ENCODE data around the gene TMOD2. TPM values are rescaled to one million over a fixed set of nuclear protein-coding genes. Genes with fewer than 3 reads are reported as not detected.

TMOD2 gene
- total and polyA plus RNA-seq, 2 donors from 2014 or later, result 2.5 to 9.3 TPM

DNA sequence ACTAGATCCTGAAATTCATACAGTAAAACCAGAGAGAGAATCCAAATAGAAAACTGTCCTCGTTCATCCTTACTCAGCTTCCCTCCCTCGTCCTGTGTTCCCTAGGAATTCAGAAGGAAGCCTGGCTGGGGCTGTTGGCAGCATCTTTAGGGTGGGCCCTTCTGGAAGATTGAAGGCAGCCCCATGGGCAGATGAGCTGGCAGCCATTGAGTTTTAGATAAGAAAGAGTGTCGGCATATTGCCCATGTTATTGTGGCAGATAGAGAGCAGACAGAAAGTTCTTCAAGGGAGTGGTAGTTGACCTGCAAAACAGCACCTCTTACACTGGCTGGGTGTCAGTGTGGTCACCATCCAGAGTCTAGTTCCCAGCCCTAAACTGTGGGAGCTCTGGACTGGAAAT lies 23.5 kb downstream of the TMOD2 start:
- no peak for DNase-seq
- Histone ChIP-seq H3K4me3 (ENCODE audit: low read length in 3 of 3) (no peak overlapping the region), H3K27ac (ENCODE audit: low read depth in 2 of 2, low read length in 2 of 2) (no peak overlapping the region), H3K4me1 (ENCODE audit: control insufficient read depth in 2 of 3, insufficient read depth in 2 of 3, low read depth in 1 of 3, low read length in 3 of 3) (no peaks in the 10 kb centered on the region), H3K9me3 (ENCODE audit: control insufficient read depth in 2 of 3, insufficient read depth in 1 of 3, low read length in 3 of 3) (no peaks in the 10 kb centered on the region), H3K27me3 (ENCODE audit: control insufficient read depth, insufficient read depth, low read length) (no peaks in the 10 kb centered on the region), H3K9ac (ENCODE audit: low read length in 3 of 3) (no peak overlapping the region), H3K36me3 (ENCODE audit: control insufficient read depth in 2 of 3, insufficient read depth in 3 of 3, low read length in 3 of 3) (no peaks in the 10 kb centered on the region)
- no peak for FAIRE-seq
- TF ChIP-seq, protein P1, sequence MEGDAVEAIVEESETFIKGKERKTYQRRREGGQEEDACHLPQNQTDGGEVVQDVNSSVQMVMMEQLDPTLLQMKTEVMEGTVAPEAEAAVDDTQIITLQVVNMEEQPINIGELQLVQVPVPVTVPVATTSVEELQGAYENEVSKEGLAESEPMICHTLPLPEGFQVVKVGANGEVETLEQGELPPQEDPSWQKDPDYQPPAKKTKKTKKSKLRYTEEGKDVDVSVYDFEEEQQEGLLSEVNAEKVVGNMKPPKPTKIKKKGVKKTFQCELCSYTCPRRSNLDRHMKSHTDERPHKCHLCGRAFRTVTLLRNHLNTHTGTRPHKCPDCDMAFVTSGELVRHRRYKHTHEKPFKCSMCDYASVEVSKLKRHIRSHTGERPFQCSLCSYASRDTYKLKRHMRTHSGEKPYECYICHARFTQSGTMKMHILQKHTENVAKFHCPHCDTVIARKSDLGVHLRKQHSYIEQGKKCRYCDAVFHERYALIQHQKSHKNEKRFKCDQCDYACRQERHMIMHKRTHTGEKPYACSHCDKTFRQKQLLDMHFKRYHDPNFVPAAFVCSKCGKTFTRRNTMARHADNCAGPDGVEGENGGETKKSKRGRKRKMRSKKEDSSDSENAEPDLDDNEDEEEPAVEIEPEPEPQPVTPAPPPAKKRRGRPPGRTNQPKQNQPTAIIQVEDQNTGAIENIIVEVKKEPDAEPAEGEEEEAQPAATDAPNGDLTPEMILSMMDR (IDR thresholded peaks at IDR 0.05; ENCODE audit: borderline replicate concordance, extremely low read depth, insufficient read depth), result no peak
- intact Hi-C loops (cut with DNase I), result loop anchor here (5.0 kb wide), 1 partner anchor 123 kb away; no protein-coding TSS in a partner anchor

DNA sequence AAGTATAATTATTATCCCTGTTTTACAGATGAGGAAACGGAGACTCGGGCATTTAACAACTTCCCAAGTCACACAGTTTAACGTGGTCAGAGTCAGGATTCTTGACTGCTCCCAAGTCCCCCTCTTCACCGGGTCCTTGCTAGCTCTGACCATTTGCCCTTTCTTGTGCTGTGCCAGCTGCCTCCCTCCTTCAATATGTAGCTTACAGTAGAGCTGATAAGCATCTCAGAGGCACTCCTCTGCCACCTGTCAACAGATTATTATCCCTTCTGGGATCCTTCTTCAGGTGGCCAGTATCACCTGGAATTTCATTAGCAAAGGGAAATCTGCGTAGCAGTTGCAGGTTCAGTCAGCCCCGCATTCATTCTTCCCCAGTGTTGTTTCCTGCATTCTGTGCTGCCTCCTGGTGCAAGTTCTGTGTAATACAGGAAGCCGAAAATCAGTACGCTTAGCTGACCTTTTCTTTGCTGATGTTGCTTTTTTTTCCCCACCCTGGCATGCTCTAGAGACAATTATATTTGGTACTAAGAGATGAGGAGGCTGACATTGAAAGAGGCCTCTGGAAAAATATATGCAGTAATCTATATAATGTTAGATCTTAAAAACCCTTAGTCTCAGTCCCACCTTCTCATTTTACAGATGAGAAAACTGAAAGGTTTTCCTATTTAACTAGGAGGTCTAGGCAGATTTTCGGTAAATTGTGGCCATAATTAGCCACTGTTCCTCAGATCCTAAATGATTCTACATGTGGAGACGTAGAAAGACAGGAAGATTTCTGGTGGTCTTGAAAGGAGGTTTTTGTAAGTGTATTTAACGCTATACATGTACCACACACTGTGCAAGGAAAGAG lies 24.8 kb downstream of the TMOD2 start:
- DNase-seq, result peak in 3 of 5 donors; percentile 44 to 64 (median 58)

DNA sequence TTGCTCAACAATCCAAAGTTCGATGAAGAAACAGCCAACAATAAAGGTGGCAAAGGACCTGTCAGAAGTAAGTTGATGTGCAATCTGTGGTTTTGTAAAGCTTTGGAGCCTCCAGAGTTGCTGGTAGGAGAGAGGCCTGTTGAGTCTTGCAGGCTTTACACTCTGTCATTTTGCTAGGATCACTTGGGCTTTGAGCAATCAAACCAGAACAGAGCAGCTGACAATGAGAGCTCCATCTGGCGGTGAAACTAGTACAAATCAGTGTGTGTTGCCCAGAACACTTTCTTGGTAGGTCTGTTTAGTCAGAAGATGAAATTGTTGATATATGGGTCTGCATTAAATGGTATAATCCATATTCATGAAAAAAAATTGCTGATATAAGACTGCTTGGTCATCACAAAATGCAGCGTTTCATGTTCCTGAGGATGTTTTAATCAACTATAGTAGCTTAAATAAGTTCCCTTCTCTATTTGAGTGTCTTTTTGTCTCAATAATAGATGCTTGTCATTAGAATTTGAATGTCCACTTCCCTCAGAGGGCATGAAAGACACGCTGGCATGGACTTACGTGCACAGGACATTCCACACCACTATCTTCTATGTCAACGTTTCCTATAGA lies 25.7 kb downstream of the TMOD2 start:
- H3K27me3 ChIP-seq (ENCODE audit: control insufficient read depth, insufficient read depth, low read length), result no peaks in the 10 kb centered on the region
- no peaks in the 10 kb centered on the region for H3K36me3 ChIP-seq (ENCODE audit: control insufficient read depth in 2 of 3, insufficient read depth in 3 of 3, low read length in 3 of 3)
- intact Hi-C loops (cut with DNase I), result no loop called here
- no peak overlapping the region for H3K27ac ChIP-seq (ENCODE audit: low read depth in 2 of 2, low read length in 2 of 2)
- H3K4me3 ChIP-seq (ENCODE audit: low read length in 3 of 3), result no peak overlapping the region
- no peaks in the 10 kb centered on the region for H3K4me1 ChIP-seq (ENCODE audit: control insufficient read depth in 2 of 3, insufficient read depth in 2 of 3, low read depth in 1 of 3, low read length in 3 of 3)
- H3K9me3 ChIP-seq (ENCODE audit: control insufficient read depth in 2 of 3, insufficient read depth in 1 of 3, low read length in 3 of 3), result no peaks in the 10 kb centered on the region
- no peak overlapping the region for H3K9ac ChIP-seq (ENCODE audit: low read length in 3 of 3)
- FAIRE-seq (peak; percentile 29), DNase-seq (peak in 3 of 5 donors; percentile 69 to 91 (median 87))
- TF ChIP-seq, protein P1 (IDR thresholded peaks at IDR 0.05; ENCODE audit: borderline replicate concordance, extremely low read depth, insufficient read depth), result peak; percentile 78

More for the DNA sequence above, 24.8 kb downstream of the TMOD2 start:
- H3K9ac ChIP-seq (ENCODE audit: low read length in 3 of 3), result no peak overlapping the region
- no peak overlapping the region for H3K27ac ChIP-seq (ENCODE audit: low read depth in 2 of 2, low read length in 2 of 2)
- intact Hi-C loops (cut with DNase I), result no loop called here
- no peaks in the 10 kb centered on the region for H3K27me3 ChIP-seq (ENCODE audit: control insufficient read depth, insufficient read depth, low read length)
- FAIRE-seq, result peak; percentile 42
- no peaks in the 10 kb centered on the region for H3K4me1 ChIP-seq (ENCODE audit: control insufficient read depth in 2 of 3, insufficient read depth in 2 of 3, low read depth in 1 of 3, low read length in 3 of 3)
- no peaks in the 10 kb centered on the region for H3K36me3 ChIP-seq (ENCODE audit: control insufficient read depth in 2 of 3, insufficient read depth in 3 of 3, low read length in 3 of 3)
- no peaks in the 10 kb centered on the region for H3K9me3 ChIP-seq (ENCODE audit: control insufficient read depth in 2 of 3, insufficient read depth in 1 of 3, low read length in 3 of 3)
- TF ChIP-seq, protein P1 (IDR thresholded peaks at IDR 0.05; ENCODE audit: borderline replicate concordance, extremely low read depth, insufficient read depth), result peak; percentile 96
- no peak overlapping the region for H3K4me3 ChIP-seq (ENCODE audit: low read length in 3 of 3)

All from kidney (tissue), 14 donors.